GM21717 (cell line): ENCODE measurements around the gene FSD1L.
A peak's percentile ranks its signal among the peaks of the same experiment; 100 is the strongest.
"Not testable (repeated sequence)": the region's sequence is repeated elsewhere in the genome, so short reads cannot be mapped to it uniquely, and the experiment has no call there.

ENCODE experiments used
- ATAC-seq: cut with Tn5 transposase; IDR thresholded peaks from one replicate; pipeline ENCODE4 v1.9.1; 2021; ENCODE audit warnings: mild to moderate bottlenecking, moderate library complexity; ENCODE audit not compliant: unreplicated experiment

FSD1L gene

DNA sequence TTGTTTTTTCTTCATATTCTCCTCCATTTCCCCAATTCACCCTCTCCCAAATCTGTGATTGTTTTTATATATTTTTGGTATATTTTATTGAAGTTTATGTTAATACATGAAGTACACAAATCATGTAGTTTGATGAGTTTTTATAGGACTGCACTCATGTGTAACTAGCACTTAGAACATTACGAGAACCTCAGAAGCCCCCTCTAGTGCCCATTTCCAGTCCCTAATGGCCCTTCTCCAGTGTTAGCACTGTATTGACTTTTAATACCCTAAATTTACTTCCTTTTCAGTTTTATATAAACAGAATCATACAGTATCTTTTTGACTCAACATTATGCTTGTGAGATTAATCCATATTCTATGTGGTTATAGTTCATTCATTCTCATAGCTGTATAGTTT is 91.6 kb downstream of the FSD1L start:
- ATAC-seq = no peak

DNA sequence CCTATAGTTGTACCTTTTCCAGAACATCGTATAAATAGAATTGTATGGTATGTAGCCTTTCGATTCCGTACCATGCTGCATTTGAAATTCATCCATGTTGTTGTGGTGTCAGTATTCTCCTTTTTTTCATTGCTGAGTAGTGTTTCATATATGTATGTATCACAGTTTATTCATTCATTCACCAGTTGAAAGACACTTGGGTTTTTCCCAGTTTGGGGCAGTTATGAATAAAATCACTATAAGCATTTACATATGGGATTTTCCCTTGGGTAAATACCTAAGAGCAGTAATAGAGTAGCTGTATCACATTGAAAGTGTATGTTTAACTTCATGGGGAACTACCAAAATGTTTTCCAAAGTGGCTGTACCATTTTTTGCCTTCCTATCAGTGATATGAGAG is 94.0 kb downstream of the FSD1L start:
- ATAC-seq = peak; percentile 96

- ATAC-seq = no peak
These were observed 106.2 kb downstream of the FSD1L start for GRCh38 chr9:105554042-105554441.

DNA sequence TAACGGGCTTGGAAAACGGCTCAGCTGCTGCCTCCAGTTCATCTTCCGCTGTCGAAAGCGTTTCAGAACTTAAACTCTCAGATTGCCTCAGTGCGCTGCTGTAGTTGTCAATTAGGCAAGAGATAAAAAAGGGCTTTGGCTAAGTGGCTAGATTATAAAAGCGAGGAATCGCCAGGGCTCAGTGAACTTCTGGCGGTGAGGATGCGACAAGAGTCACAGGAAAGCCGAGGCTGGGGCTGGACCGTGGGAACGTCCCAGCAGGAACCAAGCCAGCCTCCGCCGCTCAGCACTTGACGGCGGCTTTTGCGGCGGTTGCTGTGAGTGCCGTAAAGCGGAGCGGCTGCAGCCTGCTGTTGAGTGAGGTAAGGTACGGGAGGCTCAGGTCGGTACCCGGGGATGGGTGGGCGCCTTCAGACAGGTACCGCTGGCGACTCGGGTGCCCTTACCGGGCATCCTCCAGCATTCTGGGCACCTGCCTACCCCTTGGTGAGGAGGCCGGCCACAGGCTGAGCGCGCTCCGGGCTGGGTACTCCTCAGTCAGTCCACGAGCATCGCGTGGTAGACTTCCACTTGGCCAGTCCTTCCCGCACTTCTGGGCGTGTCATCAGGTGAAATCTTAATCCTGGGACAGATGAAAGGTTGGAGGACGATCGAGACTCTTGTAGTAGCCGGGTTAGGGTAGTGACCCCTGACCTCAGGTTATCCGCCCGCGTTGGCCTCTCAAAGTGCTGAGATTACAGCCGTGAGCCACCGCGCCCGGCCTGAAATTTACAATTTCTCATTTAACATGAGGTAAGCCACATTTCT is 110.2 kb downstream of the FSD1L start, which contains the start of gene FKTN:
TSS of gene FKTN (plus strand) at position 328 of the 807 bp plus-strand sequence. CDS start 16,902 bp downstream, outside the sequence.
- ATAC-seq = peak; percentile 98

GRCh38 chr9:105572455-105572854 is 124.6 kb downstream of the FSD1L start:
- no peak for ATAC-seq

- ATAC-seq = not testable (repeated sequence)
These were observed 132.1 kb downstream of the FSD1L start for GRCh38 chr9:105579952-105580351.

GRCh38 chr9:105581550-105581949 is 133.7 kb downstream of the FSD1L start:
- not testable (repeated sequence) for ATAC-seq

DNA sequence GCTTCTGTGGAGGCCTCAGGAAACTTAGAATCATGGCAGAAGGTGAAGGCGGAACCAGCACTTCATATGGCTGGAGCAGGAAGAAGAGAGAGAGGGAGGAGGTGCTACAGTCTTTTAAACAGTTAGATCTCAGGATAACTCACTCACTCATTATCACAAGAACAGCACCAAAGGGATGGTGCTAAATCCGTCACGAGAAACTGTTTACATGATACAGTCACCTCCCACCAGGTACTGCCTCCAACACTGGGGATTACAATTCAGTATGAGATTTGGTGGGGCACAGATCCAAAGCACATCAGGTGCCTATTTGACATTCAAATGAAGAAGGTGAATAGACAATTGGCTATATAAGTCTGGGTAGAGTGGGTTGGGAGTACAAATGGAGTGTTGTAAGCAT is 145.3 kb downstream of the FSD1L start:
- ATAC-seq = no peak
